Progenitor cell of endocrine pancreas (in vitro differentiated cells): ENCODE results near the gene SEMA6B. TPM values are rescaled to one million over a fixed set of nuclear protein-coding genes. Genes with fewer than 3 reads are reported as not detected.

Experiments used
- DNase-seq: peaks from one replicate; pipeline ENCODE4 v3.0.0; 2021; ENCODE audit warnings: low spot score; ENCODE audit not compliant: unreplicated experiment
- H3K27ac Mint-ChIP-seq: 2 replicates; pipeline ENCODE4 v1.8.0; 2021; ENCODE audit warnings: mild to moderate bottlenecking, moderate library complexity, mixed read lengths
- H3K27me3 Mint-ChIP-seq: 2 replicates; pipeline ENCODE4 v1.8.0; 2021; ENCODE audit warnings: mixed read lengths
- H3K36me3 Mint-ChIP-seq: 2 replicates; pipeline ENCODE4 v1.8.0; 2022; ENCODE audit warnings: mixed read lengths; ENCODE audit not compliant: insufficient read depth
- H3K4me1 Mint-ChIP-seq: 2 replicates; pipeline ENCODE4 v1.8.0; 2021; ENCODE audit warnings: low read depth, mixed read lengths
- H3K4me3 Mint-ChIP-seq: 2 replicates; pipeline ENCODE4 v1.8.0; 2021; ENCODE audit warnings: low read depth, mild to moderate bottlenecking, moderate library complexity, mixed read lengths
- H3K9me3 Mint-ChIP-seq: 2 replicates; pipeline ENCODE4 v1.8.0; 2021; ENCODE audit warnings: low read depth, mixed read lengths
- CTCF ChIP-seq: fragments of 200-600 bp; sonication (generic); IDR thresholded peaks from one replicate; pipeline ENCODE4 v1.5.0; 2021; ENCODE audit warnings: antibody characterized with exemption, mild to moderate bottlenecking; ENCODE audit not compliant: unreplicated experiment
- total RNA-seq: library from RNA; stranded (reverse); gene quantifications from 2 replicates; pipeline ENCODE4 v1.2.1, GENCODE V29; 2021

The SEMA6B gene
- total RNA-seq, 1 donor from 2014 or later = 26.6 TPM

- Mint-ChIP-seq H3K27me3 (peaks cover 9% of the 10 kb centered on the region), H3K4me3 (no peak overlapping the region), H3K36me3 (no peaks in the 10 kb centered on the region), H3K27ac (no peak overlapping the region), H3K4me1 (no peaks in the 10 kb centered on the region), H3K9me3 (no peaks in the 10 kb centered on the region)
- peak; percentile 51 for DNase-seq
- peak; percentile 71 for TF ChIP-seq CTCF
These were observed 34.5 kb downstream of the SEMA6B start for GRCh38 chr19:4524808-4525562.

- Mint-ChIP-seq H3K27me3 (peaks cover 15% of the 10 kb centered on the region), H3K9me3 (no peaks in the 10 kb centered on the region), H3K27ac (no peak overlapping the region), H3K4me1 (no peaks in the 10 kb centered on the region), H3K36me3 (no peaks in the 10 kb centered on the region), H3K4me3 (no peak overlapping the region)
- peak; percentile 68 for TF ChIP-seq CTCF
- peak; percentile 39 for DNase-seq
These were observed 36.0 kb downstream of the SEMA6B start for GRCh38 chr19:4523306-4524110.

- no peak for TF ChIP-seq CTCF
- no peak overlapping the region for H3K27ac Mint-ChIP-seq
- H3K4me1 Mint-ChIP-seq = no peaks in the 10 kb centered on the region
- H3K36me3 Mint-ChIP-seq = no peaks in the 10 kb centered on the region
- DNase-seq = no peak
- H3K4me3 Mint-ChIP-seq = no peak overlapping the region
- no peaks in the 10 kb centered on the region for H3K9me3 Mint-ChIP-seq
- peaks cover 15% of the 10 kb centered on the region for H3K27me3 Mint-ChIP-seq
These were observed 37.0 kb downstream of the SEMA6B start for GRCh38 chr19:4522291-4523002.

GRCh38 chr19:4521888-4522242 lies 37.6 kb downstream of the SEMA6B start:
- no peak for TF ChIP-seq CTCF
- Mint-ChIP-seq H3K27me3 (peaks cover 15% of the 10 kb centered on the region), H3K4me3 (no peak overlapping the region), H3K4me1 (no peaks in the 10 kb centered on the region), H3K9me3 (no peaks in the 10 kb centered on the region), H3K27ac (no peak overlapping the region), H3K36me3 (no peaks in the 10 kb centered on the region)
- no peak for DNase-seq
